NCI-H2227 treated with DMSO at 0.1 percent for 48 hours (cell line): ENCODE measurements around the gene TMEM256.

Experiments
- DNase-seq: peaks from one replicate; lab custom pipeline; 2025; lab: John Stamatoyannopoulos, UW

TMEM256 gene

GRCh38 chr17:7407485-7408251 is 3.8 kb upstream of the TMEM256 start, which contains the start of gene NLGN2:
Gene NLGN2 (plus strand): TSS chr17:7407845. CDS start chr17:7408256, 411 bp downstream.
- no peak for DNase-seq

GRCh38 chr17:7407082-7407481 is 3.2 kb upstream of the TMEM256 start:
- DNase-seq = no peak

- DNase-seq = no peak
These were observed 2.4 kb upstream of the TMEM256 start for GRCh38 chr17:7406235-7406825.

- peak; percentile 5 for DNase-seq
These were observed 1.7 kb upstream of the TMEM256 start for GRCh38 chr17:7405350-7406234.

- no peak for DNase-seq
These were observed 946 bp upstream of the TMEM256 start for GRCh38 chr17:7404737-7405349.

GRCh38 chr17:7403727-7403976 is 245 bp downstream of the TMEM256 start:
- no peak for DNase-seq

- DNase-seq = no peak
These were observed 712 bp downstream of the TMEM256 start for GRCh38 chr17:7403043-7403726.

- no peak for DNase-seq
These were observed 5.3 kb downstream of the TMEM256 start for GRCh38 chr17:7398612-7399011.

GRCh38 chr17:7396147-7396546 is 7.8 kb downstream of the TMEM256 start:
- DNase-seq = no peak

- peak; percentile 53 for DNase-seq
These were observed 9.3 kb downstream of the TMEM256 start, which contains the start of gene PLSCR3 for GRCh38 chr17:7394452-7395191. Gene PLSCR3 (minus strand): TSS chr17:7394525. CDS start chr17:7394110, 415 bp downstream.

GRCh38 chr17:7393613-7394451 is 10.1 kb downstream of the TMEM256 start:
- DNase-seq = no peak

- DNase-seq = no peak
These were observed 10.9 kb downstream of the TMEM256 start for GRCh38 chr17:7392696-7393612.

- no peak for DNase-seq
These were observed 12.6 kb downstream of the TMEM256 start for GRCh38 chr17:7391307-7391706.

- DNase-seq = no peak
These were observed 13.7 kb downstream of the TMEM256 start for GRCh38 chr17:7389924-7390910.

GRCh38 chr17:7388856-7389255 is 15.0 kb downstream of the TMEM256 start:
- no peak for DNase-seq

- no peak for DNase-seq
These were observed 19.3 kb downstream of the TMEM256 start for GRCh38 chr17:7384489-7385081.

GRCh38 chr17:7383742-7384488 is 20.0 kb downstream of the TMEM256 start:
- no peak for DNase-seq
